HepG2 (cell line): ENCODE data around the gene CUL9.

Source experiments
- KAT7 ChIP-seq: IDR thresholded peaks from 2 replicates; pipeline ENCODE4 v1.6.1; 2018; ENCODE audit warnings: borderline replicate concordance, missing compliant biosample characterization
- KLF9 ChIP-seq: IDR thresholded peaks from 2 replicates; pipeline ENCODE4 v1.6.1; 2016; ENCODE audit warnings: low read depth
- POLR2AphosphoS2 ChIP-seq: IDR thresholded peaks from 2 replicates; pipeline ENCODE4 v1.6.1; 2011; ENCODE audit warnings: low read depth, low read length, improper control_type of control experiment
- POLR2G ChIP-seq: fragments of 200-400 bp; formaldehyde crosslinking; IDR thresholded peaks from 2 replicates; pipeline ENCODE4 v1.6.1; 2018; ENCODE audit warnings: mild to moderate bottlenecking, low read depth, low read length, moderate library complexity
- SETDB1 ChIP-seq: sonication (generic); formaldehyde crosslinking; IDR thresholded peaks from 2 replicates; pipeline ENCODE4 v1.5.1; 2020; ENCODE audit warnings: missing genetic modification reagents, mild to moderate bottlenecking, borderline replicate concordance
- TCF7 ChIP-seq: sonication (generic); IDR thresholded peaks from 2 replicates; pipeline ENCODE4 v1.6.1; 2016; ENCODE audit warnings: antibody characterized with exemption, low read depth
- ZFP36L2 ChIP-seq: sonication (generic); formaldehyde crosslinking; IDR thresholded peaks from 2 replicates; pipeline ENCODE4 v1.4.0; 2020; ENCODE audit warnings: missing genetic modification reagents
- ZNF510 ChIP-seq: sonication (generic); formaldehyde crosslinking; IDR thresholded peaks from 2 replicates; pipeline ENCODE4 v1.4.0; 2020; ENCODE audit warnings: low read depth, mild to moderate bottlenecking, missing genetic modification reagents
- TF ChIP-seq, protein P1 (sequence below): sonication (generic); formaldehyde crosslinking; IDR thresholded peaks from 2 replicates; pipeline ENCODE4 v1.9.0; 2022; ENCODE audit warnings: missing genetic modification reagents, mild to moderate bottlenecking, borderline replicate concordance
- TF ChIP-seq, protein P2 (sequence below), 2 experiments: fragments of 450-650 bp in 1 of 2; sonication (generic) in 1 of 2; formaldehyde crosslinking in 1 of 2; IDR thresholded peaks; 2 replicates each; pipeline versions ENCODE4 v1.6.1 to v1.8.0; 2016 to 2022; ENCODE audit warnings: antibody characterized with exemption in 1 of 2, mild to moderate bottlenecking in 1 of 2, missing genetic modification reagents in 1 of 2
- TF ChIP-seq, protein P3 (sequence below), 2 experiments: IDR thresholded peaks; 2 replicates each; pipeline ENCODE4 v1.6.1; 2011 to 2012; ENCODE audit warnings: low read length in 2 of 2, borderline replicate concordance in 1 of 2, low read depth in 1 of 2, mild to moderate bottlenecking in 1 of 2, moderate library complexity in 1 of 2

DNA sequence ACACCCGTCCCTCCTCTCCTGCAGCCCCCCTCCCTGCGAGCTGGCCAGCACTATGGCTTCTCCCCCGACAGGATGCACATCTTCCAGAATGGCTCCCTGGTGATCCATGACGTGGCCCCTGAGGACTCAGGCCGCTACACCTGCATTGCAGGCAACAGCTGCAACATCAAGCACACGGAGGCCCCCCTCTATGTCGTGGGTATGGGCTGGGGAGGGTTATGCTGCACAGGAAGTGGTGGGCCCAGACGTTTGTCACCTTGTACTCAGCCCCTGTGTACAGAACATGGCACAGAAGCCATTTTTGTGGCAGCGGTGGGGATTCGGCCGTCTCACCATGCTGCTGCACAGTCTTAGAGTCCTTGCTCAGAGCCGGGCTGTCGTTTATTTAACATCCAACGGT is 39.9 kb upstream of the CUL9 start:
- no peak for TF ChIP-seq TCF7
- TF ChIP-seq KAT7 (CRISPR knock-in tag): no peak
- TF ChIP-seq POLR2G: no peak
- TF ChIP-seq, protein P1, sequence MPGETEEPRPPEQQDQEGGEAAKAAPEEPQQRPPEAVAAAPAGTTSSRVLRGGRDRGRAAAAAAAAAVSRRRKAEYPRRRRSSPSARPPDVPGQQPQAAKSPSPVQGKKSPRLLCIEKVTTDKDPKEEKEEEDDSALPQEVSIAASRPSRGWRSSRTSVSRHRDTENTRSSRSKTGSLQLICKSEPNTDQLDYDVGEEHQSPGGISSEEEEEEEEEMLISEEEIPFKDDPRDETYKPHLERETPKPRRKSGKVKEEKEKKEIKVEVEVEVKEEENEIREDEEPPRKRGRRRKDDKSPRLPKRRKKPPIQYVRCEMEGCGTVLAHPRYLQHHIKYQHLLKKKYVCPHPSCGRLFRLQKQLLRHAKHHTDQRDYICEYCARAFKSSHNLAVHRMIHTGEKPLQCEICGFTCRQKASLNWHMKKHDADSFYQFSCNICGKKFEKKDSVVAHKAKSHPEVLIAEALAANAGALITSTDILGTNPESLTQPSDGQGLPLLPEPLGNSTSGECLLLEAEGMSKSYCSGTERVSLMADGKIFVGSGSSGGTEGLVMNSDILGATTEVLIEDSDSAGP (CRISPR knock-in tag): no peak
- TF ChIP-seq, protein P2, sequence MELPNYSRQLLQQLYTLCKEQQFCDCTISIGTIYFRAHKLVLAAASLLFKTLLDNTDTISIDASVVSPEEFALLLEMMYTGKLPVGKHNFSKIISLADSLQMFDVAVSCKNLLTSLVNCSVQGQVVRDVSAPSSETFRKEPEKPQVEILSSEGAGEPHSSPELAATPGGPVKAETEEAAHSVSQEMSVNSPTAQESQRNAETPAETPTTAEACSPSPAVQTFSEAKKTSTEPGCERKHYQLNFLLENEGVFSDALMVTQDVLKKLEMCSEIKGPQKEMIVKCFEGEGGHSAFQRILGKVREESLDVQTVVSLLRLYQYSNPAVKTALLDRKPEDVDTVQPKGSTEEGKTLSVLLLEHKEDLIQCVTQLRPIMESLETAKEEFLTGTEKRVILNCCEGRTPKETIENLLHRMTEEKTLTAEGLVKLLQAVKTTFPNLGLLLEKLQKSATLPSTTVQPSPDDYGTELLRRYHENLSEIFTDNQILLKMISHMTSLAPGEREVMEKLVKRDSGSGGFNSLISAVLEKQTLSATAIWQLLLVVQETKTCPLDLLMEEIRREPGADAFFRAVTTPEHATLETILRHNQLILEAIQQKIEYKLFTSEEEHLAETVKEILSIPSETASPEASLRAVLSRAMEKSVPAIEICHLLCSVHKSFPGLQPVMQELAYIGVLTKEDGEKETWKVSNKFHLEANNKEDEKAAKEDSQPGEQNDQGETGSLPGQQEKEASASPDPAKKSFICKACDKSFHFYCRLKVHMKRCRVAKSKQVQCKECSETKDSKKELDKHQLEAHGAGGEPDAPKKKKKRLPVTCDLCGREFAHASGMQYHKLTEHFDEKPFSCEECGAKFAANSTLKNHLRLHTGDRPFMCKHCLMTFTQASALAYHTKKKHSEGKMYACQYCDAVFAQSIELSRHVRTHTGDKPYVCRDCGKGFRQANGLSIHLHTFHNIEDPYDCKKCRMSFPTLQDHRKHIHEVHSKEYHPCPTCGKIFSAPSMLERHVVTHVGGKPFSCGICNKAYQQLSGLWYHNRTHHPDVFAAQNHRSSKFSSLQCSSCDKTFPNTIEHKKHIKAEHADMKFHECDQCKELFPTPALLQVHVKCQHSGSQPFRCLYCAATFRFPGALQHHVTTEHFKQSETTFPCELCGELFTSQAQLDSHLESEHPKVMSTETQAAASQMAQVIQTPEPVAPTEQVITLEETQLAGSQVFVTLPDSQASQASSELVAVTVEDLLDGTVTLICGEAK (IDR thresholded peaks at IDR 0.05): no peak
- TF ChIP-seq, protein P2 (CRISPR knock-in tag; IDR thresholded peaks at IDR 0.05): no peak
- TF ChIP-seq SETDB1 (CRISPR knock-in tag): no peak
- no peak for TF ChIP-seq POLR2AphosphoS2
- TF ChIP-seq ZFP36L2 (CRISPR knock-in tag): no peak
- TF ChIP-seq, protein P3, sequence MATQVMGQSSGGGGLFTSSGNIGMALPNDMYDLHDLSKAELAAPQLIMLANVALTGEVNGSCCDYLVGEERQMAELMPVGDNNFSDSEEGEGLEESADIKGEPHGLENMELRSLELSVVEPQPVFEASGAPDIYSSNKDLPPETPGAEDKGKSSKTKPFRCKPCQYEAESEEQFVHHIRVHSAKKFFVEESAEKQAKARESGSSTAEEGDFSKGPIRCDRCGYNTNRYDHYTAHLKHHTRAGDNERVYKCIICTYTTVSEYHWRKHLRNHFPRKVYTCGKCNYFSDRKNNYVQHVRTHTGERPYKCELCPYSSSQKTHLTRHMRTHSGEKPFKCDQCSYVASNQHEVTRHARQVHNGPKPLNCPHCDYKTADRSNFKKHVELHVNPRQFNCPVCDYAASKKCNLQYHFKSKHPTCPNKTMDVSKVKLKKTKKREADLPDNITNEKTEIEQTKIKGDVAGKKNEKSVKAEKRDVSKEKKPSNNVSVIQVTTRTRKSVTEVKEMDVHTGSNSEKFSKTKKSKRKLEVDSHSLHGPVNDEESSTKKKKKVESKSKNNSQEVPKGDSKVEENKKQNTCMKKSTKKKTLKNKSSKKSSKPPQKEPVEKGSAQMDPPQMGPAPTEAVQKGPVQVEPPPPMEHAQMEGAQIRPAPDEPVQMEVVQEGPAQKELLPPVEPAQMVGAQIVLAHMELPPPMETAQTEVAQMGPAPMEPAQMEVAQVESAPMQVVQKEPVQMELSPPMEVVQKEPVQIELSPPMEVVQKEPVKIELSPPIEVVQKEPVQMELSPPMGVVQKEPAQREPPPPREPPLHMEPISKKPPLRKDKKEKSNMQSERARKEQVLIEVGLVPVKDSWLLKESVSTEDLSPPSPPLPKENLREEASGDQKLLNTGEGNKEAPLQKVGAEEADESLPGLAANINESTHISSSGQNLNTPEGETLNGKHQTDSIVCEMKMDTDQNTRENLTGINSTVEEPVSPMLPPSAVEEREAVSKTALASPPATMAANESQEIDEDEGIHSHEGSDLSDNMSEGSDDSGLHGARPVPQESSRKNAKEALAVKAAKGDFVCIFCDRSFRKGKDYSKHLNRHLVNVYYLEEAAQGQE (IDR thresholded peaks at IDR 0.05; ENCODE audit: borderline replicate concordance in 1 of 2, low read depth in 1 of 2, low read length in 2 of 2): no peak
- TF ChIP-seq KLF9: no peak
- TF ChIP-seq ZNF510 (CRISPR knock-in tag): no peak
